AG20443 (cell line): ENCODE results near the gene IL36A.

Source experiments
- DNase-seq: peaks from one replicate; pipeline ENCODE4 v3.0.0; 2012; ENCODE audit warnings: low spot score, mixed read lengths

Gene IL36A

DNA sequence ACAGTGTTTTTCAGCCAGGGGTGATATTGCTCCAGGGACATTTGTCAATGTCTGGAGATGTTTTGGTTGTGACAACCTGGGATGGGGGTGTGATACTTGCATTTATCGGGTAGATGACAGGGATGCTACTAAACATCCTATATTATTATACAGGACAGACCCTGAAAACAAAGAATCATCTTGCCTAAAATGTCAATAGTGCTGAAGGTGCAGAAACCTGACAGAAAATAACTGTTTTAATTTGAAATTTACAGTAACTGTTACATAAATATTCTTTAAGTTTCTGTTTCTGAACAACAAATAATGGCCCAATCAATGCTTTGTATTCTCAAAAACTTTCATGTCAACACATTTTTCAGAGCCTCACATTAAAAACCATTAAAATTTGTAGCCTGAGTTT, 2.0 kb downstream of the IL36A start:
- no peak for DNase-seq

DNA sequence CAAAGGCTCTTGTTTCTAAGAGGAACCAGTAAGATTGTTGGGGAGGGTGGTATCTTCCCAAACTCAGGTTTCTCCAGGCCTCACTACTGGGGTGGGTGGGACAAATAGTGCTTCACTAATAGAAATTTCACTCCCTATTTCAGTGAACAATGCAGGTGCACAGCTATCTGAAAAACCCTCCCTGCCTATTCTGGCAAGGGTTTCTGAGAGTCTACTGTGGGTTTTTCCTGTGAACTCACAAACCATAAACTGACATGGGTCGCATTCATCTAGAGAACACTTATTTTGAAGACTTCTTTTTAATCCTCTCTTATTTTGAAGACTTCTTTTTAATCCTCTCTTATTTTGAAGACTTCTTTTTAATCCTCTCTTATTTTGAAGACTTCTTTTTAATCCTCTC, 4.4 kb downstream of the IL36A start:
- no peak for DNase-seq

DNA sequence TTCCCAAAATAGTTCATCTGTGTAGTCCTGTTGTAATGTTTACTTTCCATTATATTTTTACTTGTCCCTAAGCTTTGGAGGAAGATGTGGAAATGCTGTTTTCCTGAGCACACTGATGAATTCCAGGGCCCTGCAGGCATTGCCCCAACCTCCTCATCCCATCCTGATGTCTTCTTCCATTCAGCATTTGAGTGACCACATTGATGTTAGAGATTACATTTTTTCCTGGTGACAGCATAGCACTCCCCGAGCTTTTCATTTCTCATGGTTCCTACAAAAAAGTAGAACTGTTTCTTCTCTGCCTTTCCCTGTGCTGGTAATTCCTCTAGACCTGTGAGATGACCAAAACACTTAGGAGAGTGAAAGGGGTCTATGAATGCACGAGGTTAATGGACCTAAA, 4.8 kb downstream of the IL36A start:
- peak; percentile 42 for DNase-seq

DNA sequence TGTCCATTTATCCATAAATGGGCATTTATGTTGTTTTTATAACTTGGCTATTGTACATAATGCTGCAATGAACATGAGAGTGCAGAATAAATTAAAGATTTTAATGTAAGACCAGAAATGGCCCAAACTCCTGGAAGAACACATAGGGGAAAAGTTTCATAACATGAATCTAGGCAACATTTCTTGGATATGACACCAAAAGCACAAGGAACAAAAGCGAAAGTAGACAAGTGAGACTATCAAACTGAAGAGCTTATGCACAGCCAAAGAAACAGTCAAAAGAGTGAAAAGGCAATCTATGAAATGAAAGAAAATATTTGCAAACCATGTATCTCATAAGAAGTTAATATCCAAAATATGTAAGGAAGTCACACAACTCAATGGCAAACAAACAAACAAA, 5.8 kb downstream of the IL36A start:
- DNase-seq, result no peak

DNA sequence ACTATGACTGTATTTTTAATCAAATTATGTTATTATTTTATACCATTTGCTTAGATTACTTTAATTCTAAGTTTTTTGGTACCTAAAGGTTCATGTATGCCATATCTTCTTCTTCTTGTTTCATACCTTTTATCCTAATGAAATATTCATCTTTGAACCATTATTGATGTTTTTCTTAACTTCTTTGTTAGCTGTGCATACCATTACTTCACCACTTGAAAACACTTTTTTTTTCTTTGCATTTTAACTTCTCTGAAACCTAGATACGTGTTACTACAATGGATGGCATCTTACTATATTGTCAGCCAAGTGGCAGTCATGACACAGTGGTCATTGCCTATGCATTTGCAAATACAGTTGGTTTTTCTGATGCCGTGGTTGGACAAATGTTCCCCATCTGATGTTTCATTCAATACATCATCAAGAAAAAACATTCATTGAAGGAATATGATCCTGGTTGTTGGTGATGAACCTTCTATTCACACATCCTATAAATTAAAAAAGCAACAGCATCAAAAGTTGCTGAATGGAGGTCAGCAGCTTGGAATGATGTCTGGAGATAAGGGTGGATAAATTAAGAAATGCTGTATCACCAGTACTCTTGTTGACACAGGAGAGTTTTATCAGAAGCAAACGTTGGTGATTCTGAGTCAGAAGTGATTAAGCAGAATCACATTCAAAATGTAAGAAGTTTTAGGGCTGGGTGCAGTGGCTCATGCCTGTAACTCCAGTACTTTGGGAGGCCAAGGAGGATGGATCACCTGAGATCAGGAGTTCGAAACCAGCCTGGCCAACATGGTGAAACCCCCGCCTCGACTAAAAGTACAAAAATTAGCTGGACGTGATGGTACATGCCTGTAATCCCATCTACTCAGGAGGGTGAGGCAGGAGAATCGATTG, 7.4 kb downstream of the IL36A start:
- DNase-seq, result no peak

DNA sequence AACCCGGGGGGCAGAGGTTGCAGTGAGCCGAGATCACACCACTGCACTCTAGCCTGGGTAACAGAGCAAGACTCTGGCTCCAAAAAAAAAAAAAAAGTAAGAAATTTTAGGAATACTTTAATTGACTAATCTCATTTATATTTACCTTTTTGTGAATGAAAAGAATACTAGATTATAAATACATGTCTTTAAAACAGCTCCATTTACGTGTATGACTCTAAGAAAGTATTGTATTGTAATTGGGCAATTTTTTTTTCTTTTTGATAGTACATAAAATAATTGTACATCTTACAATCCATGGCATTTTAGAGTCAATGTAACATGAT, 8.0 kb downstream of the IL36A start:
- DNase-seq, result no peak

DNA sequence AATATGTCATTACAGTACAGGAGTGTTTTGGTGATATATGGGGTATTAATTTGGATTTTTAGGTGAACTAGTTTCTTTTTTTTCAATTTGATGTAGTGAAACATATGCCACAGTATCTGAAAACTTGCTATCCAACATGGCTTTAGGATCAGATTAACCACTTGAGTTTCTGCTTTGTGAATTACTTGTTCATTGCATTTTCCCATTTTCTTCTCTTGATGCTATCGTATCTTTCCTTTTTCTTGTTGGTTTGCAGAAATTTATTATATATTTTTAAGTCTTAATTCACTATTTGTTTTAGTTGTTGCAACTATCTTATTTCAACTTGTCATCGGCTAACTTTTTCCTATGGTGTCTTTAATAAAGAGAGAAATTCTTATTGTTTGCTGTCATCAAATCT, 8.8 kb downstream of the IL36A start:
- DNase-seq, result no peak

DNA sequence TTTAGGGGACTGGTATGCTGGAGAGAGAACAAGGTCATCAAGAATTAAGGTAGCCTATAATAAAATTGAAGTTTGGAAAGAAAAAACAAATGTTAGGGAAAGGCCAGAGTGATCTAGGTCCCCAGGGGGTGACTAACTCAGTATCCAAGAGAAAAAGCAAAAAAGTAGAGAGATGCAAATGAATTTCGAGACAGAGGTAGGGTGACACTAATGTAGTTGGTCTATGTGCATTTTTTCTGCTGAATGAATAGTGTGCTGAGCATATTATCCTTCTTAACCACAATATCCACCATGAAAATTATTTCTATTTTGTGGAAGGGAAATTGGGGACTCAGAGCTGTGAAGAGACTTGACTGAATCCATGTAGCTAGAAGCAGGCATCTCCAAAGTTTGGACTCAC, 9.8 kb downstream of the IL36A start:
- no peak for DNase-seq

DNA sequence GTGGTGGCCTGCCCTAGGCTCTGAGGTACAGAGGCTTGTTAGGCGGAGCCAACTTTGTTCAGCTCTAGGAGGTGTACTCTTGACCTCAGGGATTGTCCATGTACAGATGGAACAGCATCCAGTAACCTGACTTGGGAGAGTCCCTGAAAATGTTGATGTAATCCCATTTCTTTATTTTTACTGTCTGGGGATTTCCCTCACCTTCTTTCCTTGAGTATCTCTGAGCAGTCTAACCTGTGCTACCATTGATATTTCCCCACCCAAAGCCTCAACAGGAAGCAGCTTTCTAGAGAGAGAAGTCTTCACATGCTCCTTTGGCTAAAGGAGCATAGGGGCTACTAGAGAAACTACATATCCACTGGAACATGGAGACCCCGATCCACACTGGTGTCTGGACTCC, 10.4 kb downstream of the IL36A start:
- DNase-seq, result no peak

DNA sequence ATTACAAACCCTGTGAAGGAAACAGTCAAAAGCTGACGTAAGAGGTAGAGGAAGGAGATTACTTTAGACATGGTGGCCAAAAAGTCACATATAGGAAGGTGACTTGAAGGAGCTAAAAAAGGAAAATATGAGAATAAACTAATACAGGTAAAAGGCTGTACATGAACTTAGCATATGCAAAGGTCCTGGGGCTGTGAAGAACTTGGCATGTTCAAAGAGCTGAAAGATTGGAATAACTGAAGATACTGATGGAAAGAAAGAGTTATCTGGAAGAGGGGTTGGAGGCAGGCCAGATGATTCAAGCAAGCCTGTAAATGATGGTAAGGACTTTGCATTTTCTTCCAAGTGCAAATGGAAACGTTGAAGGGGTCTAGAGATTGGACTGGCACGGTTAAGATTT, 13.2 kb downstream of the IL36A start:
- no peak for DNase-seq

DNA sequence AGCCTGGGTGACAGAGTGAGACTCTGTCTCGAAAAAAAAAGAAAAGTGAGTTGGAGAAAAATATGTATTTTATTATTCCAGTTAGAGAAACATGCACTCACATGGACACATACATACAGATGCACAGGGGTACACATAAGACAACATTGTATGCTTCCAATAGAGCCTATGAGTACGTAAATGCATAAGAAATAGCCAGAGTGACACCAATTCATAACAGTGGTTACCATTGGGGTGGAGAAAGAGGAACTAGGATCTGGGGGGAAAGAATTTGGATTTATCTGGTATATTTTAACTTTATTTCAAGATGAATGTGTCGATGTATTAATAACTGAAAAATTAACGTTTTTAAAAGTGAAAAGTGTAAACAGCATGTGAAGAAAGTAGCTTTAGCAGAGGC, 16.1 kb downstream of the IL36A start:
- no peak for DNase-seq

DNA sequence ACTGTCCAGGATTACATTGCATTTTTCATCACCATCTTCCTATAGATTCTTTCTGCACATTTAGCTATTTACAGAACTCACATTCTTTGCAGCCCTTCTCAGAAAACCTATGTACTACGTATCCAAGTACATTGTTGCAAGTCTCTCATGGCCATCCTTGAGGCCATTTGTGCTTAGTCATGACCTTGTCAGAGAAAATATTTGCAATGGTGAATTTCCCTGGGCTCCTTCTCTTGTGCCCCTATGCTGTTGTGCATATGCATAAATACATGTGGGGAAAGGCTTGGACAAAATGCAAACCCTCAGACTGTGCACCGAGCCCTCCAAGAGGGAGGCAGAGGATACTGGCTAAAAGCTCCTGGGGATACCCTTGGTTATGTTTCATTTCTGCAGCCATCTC, 19.5 kb downstream of the IL36A start:
- no peak for DNase-seq

DNA sequence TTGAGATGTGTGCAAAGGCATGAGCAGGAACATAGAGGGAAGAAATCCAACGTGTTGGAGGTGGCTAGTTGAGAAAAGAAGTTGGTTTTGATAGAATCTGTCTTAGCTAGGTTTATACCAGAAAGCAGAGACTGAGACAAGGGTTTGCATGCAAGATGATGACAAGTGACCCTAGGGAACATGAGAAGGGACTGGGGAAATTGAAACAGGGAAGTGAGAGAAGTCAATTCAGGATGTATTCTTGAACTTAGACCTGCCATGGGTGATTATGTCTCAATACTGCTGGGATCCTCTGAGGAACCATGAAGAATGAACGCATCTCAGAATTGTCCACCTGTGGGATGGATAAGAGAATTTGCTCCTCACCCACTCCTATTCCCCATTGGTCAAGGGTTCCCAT, 20.5 kb downstream of the IL36A start:
- DNase-seq, result no peak

DNA sequence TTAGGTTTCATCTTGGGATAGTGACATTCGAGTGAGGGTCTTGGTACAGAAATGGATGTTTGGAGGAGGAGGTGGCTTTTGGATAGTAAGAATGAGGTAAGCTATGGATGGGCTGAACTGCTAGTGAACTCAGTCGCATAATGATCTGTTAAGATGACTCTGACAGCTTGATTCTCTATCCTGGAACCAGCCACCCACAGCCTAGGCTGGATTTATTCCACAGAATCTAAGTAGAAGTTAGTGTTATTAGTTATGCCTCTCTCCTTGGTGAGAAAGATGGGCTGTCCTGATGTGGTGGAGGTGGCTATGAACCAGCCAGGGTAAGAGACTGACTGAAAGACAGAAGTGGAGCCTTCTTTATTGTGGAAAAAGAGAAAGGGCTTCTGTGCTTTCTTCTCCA, 22.4 kb downstream of the IL36A start:
- no peak for DNase-seq

DNA sequence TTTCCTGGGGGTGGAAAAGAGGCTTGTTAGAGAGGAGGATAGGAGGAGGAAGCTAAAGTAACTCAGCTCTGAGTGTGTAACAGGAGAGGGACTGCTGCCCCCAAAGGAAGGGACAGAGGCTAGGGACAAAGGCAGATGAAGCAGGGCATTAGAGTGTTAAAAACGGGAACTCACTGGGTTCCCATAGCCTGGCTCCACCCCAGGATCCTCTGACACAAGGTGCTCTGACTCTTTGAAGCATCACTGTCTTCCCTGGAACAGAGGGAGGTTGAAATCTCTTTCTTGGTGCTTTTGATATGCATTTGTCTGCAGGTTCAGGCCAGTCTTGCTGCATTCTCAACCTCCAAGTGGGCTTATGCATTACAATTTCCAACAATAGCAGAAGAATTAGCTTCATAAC, 22.9 kb downstream of the IL36A start:
- DNase-seq, result no peak

DNA sequence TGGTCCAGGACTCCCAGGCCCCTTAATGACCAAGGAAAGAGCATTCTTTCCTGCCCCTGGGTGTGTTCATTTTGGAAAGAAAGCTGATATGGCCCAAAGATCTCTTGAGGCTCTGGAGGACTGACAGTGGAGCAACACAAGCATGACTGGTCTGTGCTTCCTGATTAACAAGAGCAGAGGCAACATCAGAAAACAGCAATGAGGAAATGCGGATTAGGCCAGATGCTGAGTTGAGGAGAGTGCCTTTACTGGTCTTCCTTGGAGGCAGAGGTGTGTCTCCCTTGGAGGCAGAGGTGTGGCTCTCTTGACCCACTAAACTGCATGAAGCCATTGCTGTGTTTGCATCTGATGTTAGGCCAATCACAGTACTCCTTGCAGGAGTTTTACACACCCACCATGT, 27.5 kb downstream of the IL36A start:
- no peak for DNase-seq

DNA sequence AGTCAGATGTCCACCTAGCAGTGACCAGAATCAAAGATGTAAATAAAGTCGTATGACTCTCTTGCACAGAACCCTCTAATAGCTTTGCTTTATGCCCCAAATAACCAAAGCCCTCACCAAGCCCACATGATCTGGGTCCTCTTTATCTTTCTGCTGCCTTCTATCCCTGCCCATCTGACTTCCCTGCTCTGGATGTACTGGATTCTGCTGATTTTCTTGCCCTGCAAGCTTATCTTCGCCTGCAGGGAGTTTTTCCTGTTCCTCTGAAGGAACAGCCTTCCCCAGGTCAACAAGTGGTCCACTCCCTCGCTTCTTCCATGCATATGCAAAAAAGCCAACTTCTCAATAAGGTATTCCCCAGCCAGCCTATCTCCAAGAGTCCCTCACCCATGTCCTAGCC, 28.8 kb downstream of the IL36A start:
- DNase-seq, result no peak

DNA sequence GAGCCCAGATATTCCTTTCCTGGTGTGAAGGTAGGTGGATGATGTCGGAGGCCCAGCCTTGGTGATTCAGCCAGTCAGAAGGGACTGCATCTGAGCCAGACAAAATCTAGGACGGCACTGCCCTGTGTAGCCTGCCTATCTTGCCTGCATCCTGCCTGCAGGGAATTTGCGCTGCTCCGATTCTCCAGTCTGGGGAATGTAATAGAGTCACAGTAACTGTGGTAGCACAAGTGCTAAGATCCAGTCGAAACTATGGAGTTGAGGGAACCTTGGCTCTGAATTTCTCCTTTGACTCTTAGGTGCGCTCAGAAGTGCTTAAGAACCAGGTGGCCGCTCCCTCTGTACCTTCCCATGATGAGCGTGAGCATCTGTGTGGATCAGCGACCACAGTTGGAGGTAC, 31.5 kb downstream of the IL36A start:
- no peak for DNase-seq

DNA sequence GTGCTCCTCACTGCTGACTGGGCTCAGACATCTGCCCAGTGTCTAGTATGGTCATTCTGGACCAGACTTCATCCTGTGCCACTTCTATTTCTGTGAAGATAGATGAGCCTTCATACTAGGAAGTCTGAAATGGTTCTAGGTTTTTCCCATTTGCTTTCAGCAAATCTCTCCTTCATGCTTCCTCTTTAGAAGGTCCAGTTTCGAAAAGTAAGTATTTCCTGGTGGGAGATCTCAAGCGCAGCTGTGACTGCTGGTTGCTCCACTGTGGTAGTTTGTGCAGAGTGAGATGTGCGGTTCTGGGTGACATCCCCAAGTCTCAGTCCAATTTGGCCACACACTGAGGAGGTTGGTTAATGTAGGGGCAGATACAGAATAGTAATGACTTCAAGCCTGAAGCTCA, 33.0 kb downstream of the IL36A start:
- DNase-seq, result no peak

DNA sequence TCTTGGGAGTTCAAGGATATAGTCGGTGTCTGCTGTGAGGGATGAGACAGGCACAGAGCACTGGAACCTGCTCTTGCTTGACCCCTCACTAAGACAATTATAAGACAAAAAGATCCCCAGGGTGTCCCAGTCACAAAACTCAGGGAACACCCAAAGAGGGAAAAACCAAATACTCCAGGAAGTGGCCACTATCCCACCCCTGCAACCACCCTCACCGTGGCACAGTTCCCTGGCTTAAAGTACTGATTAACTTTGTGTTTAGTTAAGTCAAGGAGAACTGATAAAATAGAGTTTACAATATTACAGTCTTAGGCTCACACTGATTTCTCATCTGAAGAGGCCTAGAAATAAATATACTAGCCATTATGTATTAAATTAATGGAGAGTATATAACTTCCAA, 33.9 kb downstream of the IL36A start:
- DNase-seq, result no peak

DNA sequence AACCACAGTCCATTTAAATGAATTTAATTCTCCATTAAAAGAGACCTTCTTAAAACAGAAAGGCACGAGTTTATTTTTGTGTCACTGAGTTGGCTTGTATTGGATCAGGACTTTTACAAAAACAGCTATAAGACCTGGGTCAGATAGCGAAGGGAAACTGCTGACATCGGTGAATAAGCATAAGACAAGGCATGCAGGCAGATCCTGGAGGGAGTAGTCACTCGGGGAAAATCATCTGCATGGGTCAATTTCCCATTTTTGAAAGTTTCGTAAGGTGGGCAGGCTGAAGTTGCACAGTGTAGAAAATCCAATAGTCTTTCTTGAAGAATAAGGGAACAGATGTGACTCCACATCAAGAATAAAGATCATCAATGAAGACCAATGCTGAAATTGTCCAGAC, 34.5 kb downstream of the IL36A start:
- no peak for DNase-seq

DNA sequence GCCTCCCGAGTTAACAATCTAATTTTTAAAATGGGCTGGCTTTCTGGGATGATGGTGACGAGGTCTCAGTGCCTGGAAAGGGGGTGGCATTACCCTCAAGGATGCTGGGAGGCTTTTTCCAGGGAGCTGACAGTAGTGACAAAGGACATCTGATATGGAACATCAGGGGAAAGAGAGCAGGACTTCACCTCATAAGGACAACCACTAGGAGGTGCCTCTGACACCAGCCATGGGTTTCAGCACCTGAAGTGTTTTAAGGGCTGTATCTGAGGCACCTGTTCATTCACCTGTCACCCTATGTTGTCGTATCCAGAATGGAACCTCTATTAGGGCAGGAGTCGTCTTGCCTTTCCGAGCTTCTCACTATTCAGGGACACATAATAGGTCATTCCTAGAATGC, 36.6 kb downstream of the IL36A start:
- DNase-seq, result no peak

DNA sequence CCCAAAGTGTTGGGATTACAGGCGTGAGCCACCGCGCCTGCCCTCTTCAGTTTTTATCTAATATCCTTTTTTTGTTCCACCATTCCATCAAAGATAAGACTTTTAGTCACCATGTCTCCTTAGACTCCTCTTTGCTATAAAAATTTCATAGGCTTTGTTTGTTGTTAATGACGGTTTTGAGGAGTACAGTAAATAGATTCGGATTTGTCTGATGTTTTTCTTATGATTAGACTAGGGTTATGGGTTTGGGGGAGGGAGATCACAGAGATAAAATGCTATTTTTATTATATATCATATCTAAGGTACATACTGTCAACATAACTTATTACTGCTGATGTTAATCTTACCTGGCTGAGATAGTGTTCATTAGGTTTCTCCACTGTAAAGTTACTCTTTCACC, 41.2 kb downstream of the IL36A start:
- DNase-seq, result no peak
